Uterus (tissue), 4 donors: Measurements from ENCODE around the gene SV2A. TPM values are rescaled to one million over a fixed set of nuclear protein-coding genes. Genes with fewer than 3 reads are reported as not detected.

Source experiments
- DNase-seq, 2 donors: peaks; one replicate each; pipeline ENCODE4 v3.0.0-alpha.2; 2019 to 2020
- H3K27ac ChIP-seq, 2 donors: fragments of 200-600 bp; sonication (generic); 1 replicate in 1 of 2; 2 replicates in 1 of 2; pipeline ENCODE4 v1.5.1; 2016 to 2018
- H3K27me3 ChIP-seq, 2 donors: fragments of 200-600 bp; sonication (generic); one replicate each; pipeline ENCODE4 v1.5.1; 2018 to 2019; ENCODE audit warnings: control low read depth in 1 of 2
- H3K36me3 ChIP-seq, 2 donors: fragments of 200-600 bp; sonication (generic); one replicate each; pipeline ENCODE4 v1.5.1; 2019; ENCODE audit warnings: control low read depth in 1 of 2
- H3K4me1 ChIP-seq, 2 donors: fragments of 200-600 bp; sonication (generic); one replicate each; pipeline ENCODE4 v1.5.1; 2018 to 2019; ENCODE audit warnings: control low read depth in 1 of 2
- H3K4me3 ChIP-seq, 2 donors: fragments of 200-600 bp; sonication (generic); 1 replicate in 1 of 2; 2 replicates in 1 of 2; pipeline ENCODE4 v1.5.1; 2018 to 2019; ENCODE audit warnings: mild to moderate bottlenecking in 1 of 2
- H3K9me3 ChIP-seq, 2 donors: fragments of 200-600 bp; sonication (generic); one replicate each; pipeline ENCODE4 v1.5.1; 2019; ENCODE audit warnings: control low read depth in 1 of 2
- POLR2A ChIP-seq, 2 donors: fragments of 450-650 bp; IDR thresholded peaks; one replicate each; pipeline ENCODE4 v1.6.1; 2016; ENCODE audit warnings: antibody characterized with exemption in 2 of 2, mild to moderate bottlenecking in 1 of 2, moderate library complexity in 1 of 2
- intact Hi-C: fragments of 100-400 bp; cut with DNase I; formaldehyde crosslinking; loops from one replicate; pipeline ENCODE4 v1.15.1; 2023; ENCODE audit warnings: low total_unique reads
- total RNA-seq, 4 donors: library from RNA; depleted of rRNA in 3 of 4; stranded (reverse); fragments of >200 nt in 3 of 4; gene quantifications; one replicate each; pipeline versions ENCODE4 v1.1.0 to v1.2.4, GENCODE V29; 2014 to 2023
- TF ChIP-seq, protein P1 (sequence below), 4 experiments: fragments of 200-600 bp in 2 of 4; fragments of 450-650 bp in 2 of 4; sonication (generic) in 2 of 4; IDR thresholded peaks; one replicate each; pipeline ENCODE4 v1.5.1; 2016 to 2019; ENCODE audit warnings: antibody characterized with exemption in 4 of 4, mild to moderate bottlenecking in 2 of 4, moderate library complexity in 1 of 4
- donor health status: DM: yes; HTN: yes; CAD: no.

Gene SV2A
- total RNA-seq, 4 donors from 2014 or later = 1.5 to 22.6 (median 12.0) TPM

DNA sequence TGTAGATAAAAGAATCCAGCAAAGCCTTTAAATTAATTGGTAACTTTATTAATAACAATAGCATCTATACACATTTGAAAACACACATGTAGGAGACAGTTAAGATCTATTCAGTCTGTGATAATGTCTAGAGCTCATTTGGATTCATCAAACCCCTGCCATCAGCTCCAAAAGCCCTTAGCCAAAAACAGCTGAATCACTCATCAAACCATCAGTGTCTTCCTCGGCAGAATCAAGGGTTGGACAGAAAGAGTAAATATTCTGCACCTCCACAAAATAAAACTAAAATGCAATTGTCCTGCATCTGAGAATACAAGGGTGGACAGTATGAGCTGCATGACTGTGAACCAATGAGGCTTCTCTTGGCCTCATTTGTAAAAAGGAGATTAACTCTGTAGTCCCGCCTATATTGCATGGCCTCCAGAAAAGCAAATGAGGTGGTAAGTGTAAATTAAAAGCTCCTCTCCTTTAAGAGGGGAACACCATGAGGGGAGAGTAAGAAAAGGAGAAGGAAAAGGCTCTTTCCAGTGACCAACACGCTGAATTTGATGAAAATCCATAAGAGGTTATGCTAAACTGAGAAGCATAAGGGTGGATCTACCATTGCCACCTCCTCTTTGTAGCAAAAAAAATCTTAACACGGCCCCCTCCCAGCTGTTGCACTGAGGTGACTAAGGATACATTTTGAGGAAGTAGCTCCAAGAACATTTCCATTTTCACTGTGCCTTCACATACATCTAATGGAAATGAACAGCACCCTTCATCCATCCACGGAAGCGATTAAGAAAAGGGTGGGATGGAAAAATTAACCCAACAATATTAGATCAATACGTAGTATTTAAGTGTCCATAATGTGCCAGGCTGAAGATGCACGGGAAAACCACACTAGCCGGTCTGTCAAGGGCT is 33.0 kb downstream of the SV2A start:
- H3K4me3 ChIP-seq = peak overlapping the region; percentile 66 to 72
- H3K4me1 ChIP-seq = peaks cover 0 to 9% of the 10 kb centered on the region in 2 donors
- H3K9me3 ChIP-seq = no peaks in the 10 kb centered on the region
- no peak for DNase-seq
- H3K27ac ChIP-seq = peak overlapping the region; percentile 99 to 100
- intact Hi-C loops = no loop called here
- H3K27me3 ChIP-seq = no peaks in the 10 kb centered on the region
- no peaks in the 10 kb centered on the region for H3K36me3 ChIP-seq
- TF ChIP-seq, protein P1, sequence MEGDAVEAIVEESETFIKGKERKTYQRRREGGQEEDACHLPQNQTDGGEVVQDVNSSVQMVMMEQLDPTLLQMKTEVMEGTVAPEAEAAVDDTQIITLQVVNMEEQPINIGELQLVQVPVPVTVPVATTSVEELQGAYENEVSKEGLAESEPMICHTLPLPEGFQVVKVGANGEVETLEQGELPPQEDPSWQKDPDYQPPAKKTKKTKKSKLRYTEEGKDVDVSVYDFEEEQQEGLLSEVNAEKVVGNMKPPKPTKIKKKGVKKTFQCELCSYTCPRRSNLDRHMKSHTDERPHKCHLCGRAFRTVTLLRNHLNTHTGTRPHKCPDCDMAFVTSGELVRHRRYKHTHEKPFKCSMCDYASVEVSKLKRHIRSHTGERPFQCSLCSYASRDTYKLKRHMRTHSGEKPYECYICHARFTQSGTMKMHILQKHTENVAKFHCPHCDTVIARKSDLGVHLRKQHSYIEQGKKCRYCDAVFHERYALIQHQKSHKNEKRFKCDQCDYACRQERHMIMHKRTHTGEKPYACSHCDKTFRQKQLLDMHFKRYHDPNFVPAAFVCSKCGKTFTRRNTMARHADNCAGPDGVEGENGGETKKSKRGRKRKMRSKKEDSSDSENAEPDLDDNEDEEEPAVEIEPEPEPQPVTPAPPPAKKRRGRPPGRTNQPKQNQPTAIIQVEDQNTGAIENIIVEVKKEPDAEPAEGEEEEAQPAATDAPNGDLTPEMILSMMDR (IDR thresholded peaks at IDR 0.05) = no peak
- no peak for TF ChIP-seq POLR2A (IDR thresholded peaks at IDR 0.05)

DNA sequence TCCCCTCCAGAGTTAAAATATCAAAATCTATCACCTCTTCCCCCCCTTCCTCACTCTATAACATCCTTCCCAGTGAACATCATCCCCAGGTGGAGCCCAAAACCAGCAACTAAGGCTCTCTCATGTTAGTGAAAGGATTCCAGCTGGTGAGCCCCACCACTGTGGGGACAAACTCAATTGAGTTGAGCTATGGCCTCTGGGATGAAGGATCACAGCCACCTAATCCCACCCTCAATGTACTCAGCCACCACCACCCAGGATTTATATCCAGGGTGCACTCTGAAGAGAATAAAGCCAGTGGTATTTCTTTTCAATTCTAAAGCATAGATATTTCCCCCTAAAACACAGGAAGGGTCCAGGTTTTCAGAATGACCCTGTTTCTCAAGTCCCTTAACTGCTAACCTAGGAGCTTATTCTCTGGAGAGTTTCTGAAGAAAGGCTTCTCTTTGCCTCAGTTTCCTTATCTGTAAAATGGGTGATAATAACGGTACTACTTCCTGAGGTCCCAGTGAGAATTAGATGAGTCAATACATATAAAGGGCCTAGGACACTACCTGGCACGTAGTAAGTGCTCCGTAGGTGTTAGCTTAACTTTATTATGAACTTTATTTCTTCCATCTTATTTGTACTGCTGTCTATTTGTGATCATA is 33.9 kb downstream of the SV2A start:
- Histone ChIP-seq H3K4me3 (no peak overlapping the region), H3K27ac (no peak overlapping the region)
- intact Hi-C loops = no loop called here

DNA sequence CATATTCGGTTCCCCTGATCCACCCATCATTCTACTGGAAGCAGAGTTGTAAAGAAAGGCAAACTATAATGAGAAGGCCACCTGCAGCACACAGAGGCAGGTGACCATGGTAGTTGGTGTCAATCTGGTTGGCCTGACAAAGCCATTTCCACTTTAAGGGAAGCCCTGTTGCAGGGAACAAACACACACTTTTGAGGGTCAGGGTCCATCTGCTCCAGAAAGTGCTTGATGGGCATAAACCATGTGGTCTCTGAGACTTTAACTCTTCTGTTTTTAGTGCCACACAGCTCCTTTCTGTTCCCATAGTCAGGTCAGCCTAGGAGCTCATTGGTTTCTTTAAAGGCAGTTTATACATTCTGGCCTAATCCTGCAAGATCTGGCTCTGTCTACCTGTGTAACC is 35.8 kb downstream of the SV2A start:
- Histone ChIP-seq H3K27me3 (no peaks in the 10 kb centered on the region), H3K27ac (no peak overlapping the region), H3K4me3 (no peak overlapping the region), H3K36me3 (no peaks in the 10 kb centered on the region), H3K9me3 (no peaks in the 10 kb centered on the region), H3K4me1 (peaks cover 0 to 9% of the 10 kb centered on the region in 2 donors)
- intact Hi-C loops = no loop called here
- DNase-seq = no peak
- no peak for TF ChIP-seq POLR2A (IDR thresholded peaks at IDR 0.05)
- TF ChIP-seq, protein P1 (IDR thresholded peaks at IDR 0.05) = no peak

More for the DNA sequence above, 33.9 kb downstream of the SV2A start:
- Histone ChIP-seq H3K4me1 (peaks cover 0 to 9% of the 10 kb centered on the region in 2 donors), H3K9me3 (no peaks in the 10 kb centered on the region), H3K36me3 (no peaks in the 10 kb centered on the region), H3K27me3 (no peaks in the 10 kb centered on the region)
- DNase-seq = no peak
- no peak for TF ChIP-seq POLR2A (IDR thresholded peaks at IDR 0.05)
- TF ChIP-seq, protein P1 (IDR thresholded peaks at IDR 0.05) = no peak

DNA sequence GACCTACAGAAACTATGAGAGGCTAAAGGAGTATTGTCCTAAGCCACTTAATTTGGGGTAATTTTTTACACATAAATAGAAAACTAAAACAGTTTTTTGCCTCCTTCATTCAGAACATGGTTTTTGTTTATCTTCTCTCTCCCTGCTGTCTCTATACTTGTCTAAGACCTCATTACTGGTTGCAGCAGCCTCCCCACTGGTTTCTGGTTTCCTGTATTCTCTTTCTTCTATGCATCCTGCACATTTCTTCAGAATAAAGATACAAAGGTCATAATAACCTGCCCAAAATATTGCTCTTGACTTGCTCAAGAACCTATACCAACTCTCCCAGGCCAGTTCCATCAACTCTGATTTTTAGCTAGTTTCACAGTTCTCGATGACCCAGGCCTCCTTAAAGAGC is 38.1 kb downstream of the SV2A start:
- Histone ChIP-seq H3K4me1 (peaks cover 0 to 2% of the 10 kb centered on the region in 2 donors), H3K4me3 (no peak overlapping the region), H3K27ac (no peak overlapping the region), H3K36me3 (no peaks in the 10 kb centered on the region), H3K27me3 (no peaks in the 10 kb centered on the region), H3K9me3 (no peaks in the 10 kb centered on the region)
- no peak for TF ChIP-seq POLR2A (IDR thresholded peaks at IDR 0.05)
- TF ChIP-seq, protein P1 (IDR thresholded peaks at IDR 0.05) = no peak
- no peak for DNase-seq
- intact Hi-C loops = no loop called here
